Esophagus squamous epithelium (tissue), 4 donors: ENCODE results near the gene IQSEC3.
"Not testable (repeated sequence)": the region's sequence is repeated elsewhere in the genome, so short reads cannot be mapped to it uniquely, and the experiment has no call there.

ENCODE experiments used
- CTCF ChIP-seq, 6 experiments: fragments of 450-650 bp in 4 of 6; fragments of 200-600 bp in 2 of 6; sonication (generic) in 2 of 6; IDR thresholded peaks; one replicate each; pipeline ENCODE4 v1.5.1; 2016 to 2019; ENCODE audit warnings: antibody characterized with exemption in 6 of 6, mild to moderate bottlenecking in 4 of 6, moderate library complexity in 4 of 6
- POLR2A ChIP-seq, 4 donors: fragments of 450-650 bp; IDR thresholded peaks; one replicate each; pipeline ENCODE4 v1.6.1; 2017; ENCODE audit warnings: antibody characterized with exemption in 4 of 4, mild to moderate bottlenecking in 4 of 4, moderate library complexity in 3 of 4

DNA sequence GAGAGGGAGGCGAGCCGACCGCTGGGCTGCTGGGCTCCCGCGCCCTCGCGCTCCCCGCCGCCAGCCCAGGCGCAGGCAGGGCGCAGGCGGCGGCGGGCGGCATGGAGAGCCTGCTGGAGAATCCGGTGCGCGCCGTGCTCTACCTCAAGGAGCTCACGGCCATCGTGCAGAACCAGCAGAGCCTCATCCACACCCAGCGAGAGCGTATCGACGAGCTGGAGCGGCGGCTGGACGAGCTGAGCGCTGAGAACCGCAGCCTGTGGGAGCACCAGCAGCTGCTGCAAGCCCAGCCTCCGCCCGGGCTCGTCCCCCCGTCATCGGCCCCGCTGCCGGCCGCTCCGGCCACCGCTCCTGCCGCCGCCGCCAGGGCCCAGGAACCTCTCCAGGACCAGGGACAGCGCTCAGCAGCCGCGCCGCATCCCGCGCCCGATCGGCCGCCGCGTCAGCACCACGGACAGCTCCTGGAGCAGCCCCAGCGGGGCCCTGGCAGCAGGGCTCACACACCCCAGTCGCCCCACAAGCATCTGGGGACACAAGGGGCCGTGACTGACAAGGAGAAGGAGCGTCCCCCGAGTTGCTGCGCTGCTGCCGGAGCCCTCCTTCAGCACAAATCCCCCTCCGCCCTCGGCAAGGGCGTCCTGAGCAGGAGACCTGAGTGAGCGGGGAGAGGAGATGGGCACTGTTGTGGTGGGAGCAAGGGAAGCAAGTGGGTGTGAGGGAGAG lies 376 bp downstream of the IQSEC3 start:
- TF ChIP-seq POLR2A, CTCF (IDR thresholded peaks at IDR 0.05): not testable (repeated sequence)
